K562 (cell line): ENCODE results near the gene CEP68. TPM values are rescaled to one million over a fixed set of nuclear protein-coding genes. Genes with fewer than 3 reads are reported as not detected.

Experiments used
- C11orf30 ChIP-seq: fragments of 450-650 bp; IDR thresholded peaks from 2 replicates; pipeline ENCODE4 v1.6.1; 2016; ENCODE audit warnings: low read depth, mild to moderate bottlenecking
- EP400 ChIP-seq: fragments of 450-650 bp; IDR thresholded peaks from 2 replicates; pipeline ENCODE4 v1.6.1; 2017; ENCODE audit warnings: antibody characterized with exemption, mild to moderate bottlenecking, moderate library complexity
- HDAC1 ChIP-seq, 2 experiments: fragments of 450-650 bp; IDR thresholded peaks; 2 replicates each; pipeline ENCODE4 v1.6.1; 2016 to 2017; ENCODE audit warnings: inconsistent platforms in 1 of 2, mild to moderate bottlenecking in 1 of 2, moderate library complexity in 1 of 2
- MAX ChIP-seq: sonication (generic); formaldehyde crosslinking; IDR thresholded peaks from 2 replicates; pipeline ENCODE4 v1.9.0; 2022; ENCODE audit warnings: mild to moderate bottlenecking, missing genetic modification reagents
- MTA1 ChIP-seq: fragments of 450-650 bp; IDR thresholded peaks from 2 replicates; pipeline ENCODE4 v1.6.1; 2017; ENCODE audit warnings: borderline replicate concordance
- NFYB ChIP-seq: IDR thresholded peaks from 2 replicates; pipeline ENCODE4 v1.6.1; 2011; ENCODE audit warnings: mild to moderate bottlenecking, moderate library complexity; ENCODE audit not compliant: insufficient read length; ENCODE audit errors: extremely low read depth
- NR2C1 ChIP-seq, 2 experiments: fragments of 450-650 bp; IDR thresholded peaks; 2 replicates each; pipeline ENCODE4 v1.6.1; 2017; ENCODE audit warnings: mild to moderate bottlenecking in 2 of 2, antibody characterized with exemption in 1 of 2, inconsistent platforms in 1 of 2, missing compliant biosample characterization in 1 of 2, missing genetic modification characterization in 1 of 2
- PCBP1 ChIP-seq: fragments of 200-400 bp; formaldehyde crosslinking; IDR thresholded peaks from 2 replicates; pipeline ENCODE4 v1.6.1; 2018; ENCODE audit warnings: mild to moderate bottlenecking, low read depth, low read length; ENCODE audit not compliant: poor library complexity, severe bottlenecking
- PHB2 ChIP-seq: fragments of 450-650 bp; IDR thresholded peaks from 2 replicates; pipeline ENCODE4 v1.6.1; 2017; ENCODE audit warnings: low read depth
- RBFOX2 ChIP-seq: fragments of 200-400 bp; formaldehyde crosslinking; IDR thresholded peaks from 2 replicates; pipeline ENCODE4 v1.6.1; 2017; ENCODE audit warnings: low read depth, mild to moderate bottlenecking, low read length, moderate library complexity
- SIRT6 ChIP-seq: IDR thresholded peaks from one replicate; pipeline ENCODE4 v1.6.1; 2012; ENCODE audit warnings: low read depth, mild to moderate bottlenecking, control low read depth, inconsistent platforms, low read length, moderate library complexity
- TAF1 ChIP-seq: IDR thresholded peaks from 2 replicates; pipeline ENCODE4 v1.6.1; 2011; ENCODE audit warnings: mild to moderate bottlenecking, low read length, moderate library complexity; ENCODE audit not compliant: insufficient read depth, control insufficient read depth, severe bottlenecking; ENCODE audit errors: extremely low read depth
- TCF7 ChIP-seq: sonication (generic); IDR thresholded peaks from 2 replicates; pipeline ENCODE4 v1.6.1; 2016; ENCODE audit warnings: antibody characterized with exemption, borderline replicate concordance
- UBTF ChIP-seq, 2 experiments: IDR thresholded peaks; 2 replicates each; pipeline ENCODE4 v1.6.1; 2012; ENCODE audit warnings: improper control_type of control experiment in 2 of 2, low read depth in 2 of 2, low read length in 2 of 2, borderline replicate concordance in 1 of 2
- VEZF1 ChIP-seq: fragments of 200-800 bp; sonication (Bioruptor generic); IDR thresholded peaks from 2 replicates; pipeline ENCODE4 v1.6.1; 2017; ENCODE audit warnings: missing genetic modification characterization, missing compliant biosample characterization
- ZBTB17 ChIP-seq: fragments of 450-650 bp; formaldehyde crosslinking; IDR thresholded peaks from 2 replicates; pipeline ENCODE4 v1.4.0; 2020; ENCODE audit warnings: mild to moderate bottlenecking
- ZNF518B ChIP-seq: fragments of 250-450 bp; sonication (Bioruptor Pico); IDR thresholded peaks from 2 replicates; pipeline ENCODE4 v1.5.0; 2021; ENCODE audit warnings: mild to moderate bottlenecking, moderate library complexity
- polyA plus RNA-seq, 8 experiments: library from polyadenylated mRNA; depleted of rRNA in 4 of 8; stranded (reverse) in 5 of 8; unstranded in 3 of 8; fragments of >200 nt; fragmentation: Nextera tagmentation in 2 of 8; fragmentation: Illumina TruSeq in 1 of 8; extraction: Ambion mirVana in 2 of 8; extraction: Trizol in 1 of 8; gene quantifications; 2 replicates each; pipeline versions ENCODE4 v1.2.1 to v1.2.3, GENCODE V29; 2011 to 2014; ENCODE audit warnings: inconsistent platforms in 1 of 8, missing spikeins in 1 of 8
- total RNA-seq, 7 experiments: library from RNA; depleted of rRNA in 6 of 7; stranded (reverse); fragments of >200 nt in 6 of 7; fragmentation: Illumina TruSeq in 2 of 7; extraction: Trizol in 2 of 7; gene quantifications; 2 replicates each; pipeline versions ENCODE4 v1.2.1 to v1.2.3, GENCODE V29; 2011 to 2021; ENCODE audit warnings: low replicate concordance in 1 of 7

CEP68 gene
- total and polyA plus RNA-seq, 9 of the 15 experiments (the other 6 are each of a cell fraction or from before 2014, with no cell fraction given), result 1.4 to 8.5 (median 5.2) TPM

GRCh38 chr2:65129826-65130663 lies 73.8 kb downstream of the CEP68 start, which contains the start of gene RAB1A (continued):
- TF ChIP-seq EP400, result peak; percentile 94
- TF ChIP-seq C11orf30, result 0 out of 2 replicates have a peak, but pooled peaks have one; percentile 30
- no peak for TF ChIP-seq ZNF518B (CRISPR knock-in tag)
- TF ChIP-seq SIRT6, result no peak
- peak in 1 of 2 experiments; percentile 77; a peak in 2 of 4 replicates for TF ChIP-seq HDAC1 (IDR thresholded peaks at IDR 0.05)
- peak; percentile 35 for TF ChIP-seq NFYB
- peak; percentile 98 for TF ChIP-seq RBFOX2
- peak; percentile 86 for TF ChIP-seq NR2C1 (IDR thresholded peaks at IDR 0.05)
- TF ChIP-seq NR2C1 (tag; IDR thresholded peaks at IDR 0.05), result peak; percentile 93
- no peak for TF ChIP-seq PHB2
- TF ChIP-seq MAX (CRISPR knock-in tag), result peak; percentile 92
- TF ChIP-seq ZBTB17 (CRISPR knock-in tag), result peak; percentile 53; the same call in 1 of the 2 replicates
- peak; percentile 99 for TF ChIP-seq VEZF1
- peak; percentile 86 for TF ChIP-seq PCBP1
- TF ChIP-seq TAF1, result peak; percentile 84
- peak; percentile 72 for TF ChIP-seq MTA1
- peak in 1 of 2 experiments; percentile 28; a peak in 1 of 4 replicates for TF ChIP-seq UBTF (IDR thresholded peaks at IDR 0.05; ENCODE audit: borderline replicate concordance in 1 of 2, low read depth in 2 of 2, low read length in 2 of 2)
- TF ChIP-seq TCF7, result peak; percentile 50; the same call in 1 of the 2 replicates
